DOHH2 (cell line): Measurements from ENCODE around the gene RNF213.

Experiments
- H3F3A ChIP-seq: fragments of 200-600 bp; sonication (generic), shearing (Covaris generic); 2 replicates; pipeline ENCODE4 v1.6.0; 2016; ENCODE audit warnings: antibody characterized with exemption, mild to moderate bottlenecking; ENCODE audit not compliant: control insufficient read depth, insufficient read depth
- H3K27ac ChIP-seq: fragments of 200-600 bp; sonication (generic); 2 replicates; pipeline ENCODE4 v1.5.1; 2014; ENCODE audit warnings: low read depth, mild to moderate bottlenecking, low read length, moderate library complexity
- H3K27me3 ChIP-seq: fragments of 200-600 bp; sonication (generic); 2 replicates; pipeline ENCODE4 v1.6.1; 2014; ENCODE audit warnings: mild to moderate bottlenecking, low read length, mixed read lengths; ENCODE audit not compliant: control insufficient read depth
- H3K36me3 ChIP-seq: fragments of 200-600 bp; sonication (generic); 2 replicates; pipeline ENCODE4 v1.6.1; 2014; ENCODE audit warnings: mild to moderate bottlenecking, low read length, moderate library complexity, mixed read lengths; ENCODE audit not compliant: control insufficient read depth
- H3K4me1 ChIP-seq: fragments of 200-600 bp; sonication (generic); 2 replicates; pipeline ENCODE4 v1.6.1; 2014; ENCODE audit warnings: mild to moderate bottlenecking, low read length, mixed read lengths; ENCODE audit not compliant: control insufficient read depth
- H3K4me2 ChIP-seq: fragments of 200-600 bp; sonication (generic); 2 replicates; pipeline ENCODE4 v1.6.0; 2014; ENCODE audit warnings: mild to moderate bottlenecking, low read length, moderate library complexity
- H3K4me3 ChIP-seq: fragments of 200-600 bp; sonication (generic); 2 replicates; pipeline ENCODE4 v1.5.1; 2014; ENCODE audit warnings: mild to moderate bottlenecking, low read length, mixed read lengths
- H3K79me2 ChIP-seq: fragments of 200-600 bp; sonication (generic); 2 replicates; pipeline ENCODE4 v1.6.1; 2014; ENCODE audit warnings: mild to moderate bottlenecking, low read length, mixed read lengths; ENCODE audit not compliant: control insufficient read depth
- H3K9me2 ChIP-seq: fragments of 200-600 bp; sonication (generic); replicated peaks from 2 replicates; pipeline ENCODE4 v1.6.1; 2014; ENCODE audit warnings: mild to moderate bottlenecking, low read length, mixed read lengths; ENCODE audit not compliant: control insufficient read depth
- H3K9me3 ChIP-seq: fragments of 200-600 bp; sonication (generic); 2 replicates; pipeline ENCODE4 v1.6.1; 2014; ENCODE audit warnings: antibody characterized with exemption, low read length, mixed read lengths; ENCODE audit not compliant: control insufficient read depth, insufficient read depth
- H4K20me1 ChIP-seq: fragments of 200-600 bp; sonication (generic); 2 replicates; pipeline ENCODE4 v1.6.0; 2014; ENCODE audit warnings: low read depth, mild to moderate bottlenecking, antibody characterized with exemption, low read length, moderate library complexity; ENCODE audit not compliant: control insufficient read depth, insufficient read depth
- CTCF ChIP-seq: fragments of 200-600 bp; sonication (generic); IDR thresholded peaks from one replicate; pipeline ENCODE4 v1.5.1; 2014; ENCODE audit warnings: antibody characterized with exemption, mild to moderate bottlenecking, low read depth, low read length; ENCODE audit not compliant: poor library complexity, severe bottlenecking
- EZH2phosphoT487 ChIP-seq: fragments of 200-600 bp; sonication (generic); IDR thresholded peaks from 2 replicates; pipeline ENCODE4 v1.6.1; 2017; ENCODE audit warnings: borderline replicate concordance, mild to moderate bottlenecking, antibody characterized with exemption, low read length, moderate library complexity, mixed read lengths

RNF213 gene

GRCh38 chr17:80382446-80382845, 121.8 kb downstream of the RNF213 start:
- no peaks in the 10 kb centered on the region for H3K36me3 ChIP-seq
- H3K9me2 ChIP-seq = no peaks in the 10 kb centered on the region
- TF ChIP-seq EZH2phosphoT487 (no peak), CTCF (no peak)
- H4K20me1 ChIP-seq = no peaks in the 10 kb centered on the region
- no peaks in the 10 kb centered on the region for H3K4me1 ChIP-seq
- no peaks in the 10 kb centered on the region for H3K79me2 ChIP-seq
- no peak overlapping the region for H3K4me3 ChIP-seq
- H3K4me2 ChIP-seq = no peak overlapping the region
- H3K9me3 ChIP-seq = no peaks in the 10 kb centered on the region
- H3K27me3 ChIP-seq = no peaks in the 10 kb centered on the region
- H3F3A ChIP-seq = no peaks in the 10 kb centered on the region
- H3K27ac ChIP-seq = no peak overlapping the region

GRCh38 chr17:80382956-80383355, 122.3 kb downstream of the RNF213 start:
- Histone ChIP-seq H3K4me3 (no peak overlapping the region), H3K4me1 (no peaks in the 10 kb centered on the region), H3K79me2 (no peaks in the 10 kb centered on the region), H3K9me2 (no peaks in the 10 kb centered on the region), H3K27ac (no peak overlapping the region), H3K4me2 (no peak overlapping the region), H4K20me1 (no peaks in the 10 kb centered on the region), H3K9me3 (no peaks in the 10 kb centered on the region), H3K36me3 (no peaks in the 10 kb centered on the region), H3K27me3 (no peaks in the 10 kb centered on the region), H3F3A (no peaks in the 10 kb centered on the region)
- TF ChIP-seq EZH2phosphoT487 (no peak), CTCF (no peak)

- Histone ChIP-seq H3K4me2 (no peak overlapping the region), H3K79me2 (no peaks in the 10 kb centered on the region), H3K9me3 (no peaks in the 10 kb centered on the region), H3F3A (no peaks in the 10 kb centered on the region), H4K20me1 (no peaks in the 10 kb centered on the region), H3K27me3 (no peaks in the 10 kb centered on the region), H3K4me3 (no peak overlapping the region), H3K9me2 (no peaks in the 10 kb centered on the region), H3K27ac (no peak overlapping the region), H3K4me1 (no peaks in the 10 kb centered on the region), H3K36me3 (no peaks in the 10 kb centered on the region)
- no peak for TF ChIP-seq CTCF
- TF ChIP-seq EZH2phosphoT487 = no peak
These were observed 123.7 kb downstream of the RNF213 start for GRCh38 chr17:80384078-80384960.
